Chondrocyte (in vitro differentiated cells): ENCODE results near the gene RAD1. TPM values are rescaled to one million over a fixed set of nuclear protein-coding genes. Genes with fewer than 3 reads are reported as not detected.
A peak's percentile ranks its signal among the peaks of the same experiment; 100 is the strongest.

ENCODE experiments used
- DNase-seq: peaks from one replicate; pipeline ENCODE4 v3.0.0; 2021; ENCODE audit warnings: mixed read lengths, low spot score
- H3K27ac Mint-ChIP-seq: one replicate; pipeline ENCODE4 v1.8.0; 2021; ENCODE audit warnings: mild to moderate bottlenecking, moderate library complexity, mixed read lengths; ENCODE audit not compliant: unreplicated experiment
- H3K27me3 Mint-ChIP-seq: 2 replicates; pipeline ENCODE4 v1.8.0; 2021; ENCODE audit warnings: low read depth, mixed read lengths
- H3K36me3 Mint-ChIP-seq: 2 replicates; pipeline ENCODE4 v1.8.0; 2021; ENCODE audit warnings: low read depth, mixed read lengths
- H3K4me1 Mint-ChIP-seq: 2 replicates; pipeline ENCODE4 v1.8.0; 2021; ENCODE audit warnings: low read depth, mild to moderate bottlenecking, mixed read lengths
- H3K4me3 Mint-ChIP-seq: one replicate; pipeline ENCODE4 v1.8.0; 2021; ENCODE audit warnings: mild to moderate bottlenecking, moderate library complexity, mixed read lengths; ENCODE audit not compliant: unreplicated experiment
- H3K9me3 Mint-ChIP-seq: 2 replicates; pipeline ENCODE4 v1.8.0; 2021; ENCODE audit warnings: low read depth, mixed read lengths
- CTCF ChIP-seq: fragments of 200-600 bp; sonication (generic); IDR thresholded peaks from 2 replicates; pipeline ENCODE4 v1.5.0; 2021; ENCODE audit warnings: antibody characterized with exemption, mild to moderate bottlenecking, moderate library complexity
- total RNA-seq: library from RNA; stranded (reverse); gene quantifications from 3 replicates; pipeline ENCODE4 v1.2.1, GENCODE V29; 2021

Gene RAD1
- total RNA-seq, 1 donor from 2014 or later = 20.5 TPM

DNA sequence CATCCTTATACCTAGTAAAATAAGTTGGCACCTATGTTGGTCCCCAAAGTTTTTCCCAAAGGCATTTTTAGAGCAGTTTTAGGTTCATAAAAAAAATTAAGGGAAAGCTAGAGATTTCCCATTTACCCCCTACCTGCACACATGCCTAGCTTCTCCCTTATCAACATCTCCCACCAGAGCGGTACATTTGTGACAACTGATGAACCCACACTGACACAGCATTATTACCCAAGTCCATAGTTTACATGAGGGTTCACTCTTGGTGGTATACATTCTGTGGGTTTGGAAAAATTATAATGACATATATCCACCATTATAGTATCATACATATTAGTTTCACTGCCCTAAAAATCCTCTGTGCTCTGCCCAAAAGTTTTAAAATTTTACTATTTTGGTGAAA is 12.0 kb downstream of the RAD1 start:
- H3K27ac Mint-ChIP-seq = no peak overlapping the region
- no peaks in the 10 kb centered on the region for H3K27me3 Mint-ChIP-seq
- no peak for TF ChIP-seq CTCF
- H3K9me3 Mint-ChIP-seq = no peaks in the 10 kb centered on the region
- no peak overlapping the region for H3K4me3 Mint-ChIP-seq
- no peak for DNase-seq
- peaks cover 2% of the 10 kb centered on the region for H3K4me1 Mint-ChIP-seq
- H3K36me3 Mint-ChIP-seq = peaks cover 2% of the 10 kb centered on the region

DNA sequence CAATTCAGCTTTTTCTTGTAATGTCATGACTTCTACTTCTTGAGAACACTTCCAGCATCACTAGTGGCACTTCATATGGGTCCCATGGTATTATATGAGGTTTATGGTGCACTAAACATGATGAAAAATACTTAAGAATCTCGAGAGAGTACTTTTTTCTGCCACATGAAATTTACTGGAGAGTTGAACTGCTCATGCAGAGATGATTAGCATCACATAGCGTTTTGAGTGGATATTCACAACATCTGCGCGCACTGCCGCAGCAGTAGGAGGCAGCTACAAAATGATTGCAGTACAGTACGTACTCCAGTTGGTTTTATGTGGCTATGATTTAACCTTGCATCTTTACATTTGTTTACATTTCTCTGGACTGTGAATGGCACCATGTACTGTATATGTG is 14.7 kb downstream of the RAD1 start:
- no peaks in the 10 kb centered on the region for H3K27me3 Mint-ChIP-seq
- no peak for TF ChIP-seq CTCF
- no peaks in the 10 kb centered on the region for H3K9me3 Mint-ChIP-seq
- DNase-seq = no peak
- H3K27ac Mint-ChIP-seq = no peak overlapping the region
- peaks cover 13% of the 10 kb centered on the region for H3K4me1 Mint-ChIP-seq
- peaks cover 2% of the 10 kb centered on the region for H3K36me3 Mint-ChIP-seq
- no peak overlapping the region for H3K4me3 Mint-ChIP-seq

- DNase-seq = no peak
- peaks cover 2% of the 10 kb centered on the region for H3K36me3 Mint-ChIP-seq
- no peak overlapping the region for H3K4me3 Mint-ChIP-seq
- peaks cover 13% of the 10 kb centered on the region for H3K4me1 Mint-ChIP-seq
- no peak overlapping the region for H3K27ac Mint-ChIP-seq
- no peaks in the 10 kb centered on the region for H3K9me3 Mint-ChIP-seq
- H3K27me3 Mint-ChIP-seq = no peaks in the 10 kb centered on the region
- no peak for TF ChIP-seq CTCF
Observed at GRCh38 chr5:34899066-34899465, 16.2 kb downstream of the RAD1 start.

- H3K36me3 Mint-ChIP-seq = peaks cover 2% of the 10 kb centered on the region
- peak overlapping the region; percentile 46 for H3K27ac Mint-ChIP-seq
- TF ChIP-seq CTCF = peak; percentile 96
- no peak for DNase-seq
- peaks cover 13% of the 10 kb centered on the region for H3K4me1 Mint-ChIP-seq
- H3K4me3 Mint-ChIP-seq = no peak overlapping the region
- H3K27me3 Mint-ChIP-seq = no peaks in the 10 kb centered on the region
- H3K9me3 Mint-ChIP-seq = no peaks in the 10 kb centered on the region
Observed at GRCh38 chr5:34898258-34898895, 16.9 kb downstream of the RAD1 start.

GRCh38 chr5:34897646-34898045 is 17.7 kb downstream of the RAD1 start:
- Mint-ChIP-seq H3K27me3 (no peaks in the 10 kb centered on the region), H3K36me3 (no peaks in the 10 kb centered on the region), H3K9me3 (no peaks in the 10 kb centered on the region), H3K27ac (no peak overlapping the region), H3K4me3 (no peak overlapping the region), H3K4me1 (peaks cover 13% of the 10 kb centered on the region)
- no peak for DNase-seq
- no peak for TF ChIP-seq CTCF
